NOMO-1 treated with DMSO at 0.1 percent for 48 hours (cell line): ENCODE data around the gene DCHS1.

Experiments used
- DNase-seq: peaks from one replicate; lab custom pipeline; 2025; ENCODE audit not compliant: unreplicated experiment; lab: John Stamatoyannopoulos, UW

DCHS1 gene

GRCh38 chr11:6646918-6647679 lies 8.5 kb downstream of the DCHS1 start:
- peak; percentile 85 for DNase-seq

- no peak for DNase-seq
Observed at GRCh38 chr11:6646576-6646917, 9.1 kb downstream of the DCHS1 start.

GRCh38 chr11:6646071-6646470 lies 9.5 kb downstream of the DCHS1 start:
- DNase-seq: no peak

- DNase-seq: no peak
Observed at GRCh38 chr11:6642957-6643356, 12.7 kb downstream of the DCHS1 start.

- DNase-seq: no peak
Observed at GRCh38 chr11:6640985-6641701, 14.5 kb downstream of the DCHS1 start.

GRCh38 chr11:6640036-6640984 lies 15.3 kb downstream of the DCHS1 start:
- DNase-seq: no peak

GRCh38 chr11:6638429-6638828 lies 17.2 kb downstream of the DCHS1 start:
- no peak for DNase-seq

GRCh38 chr11:6637871-6638270 lies 17.7 kb downstream of the DCHS1 start:
- no peak for DNase-seq

GRCh38 chr11:6636480-6636879 lies 19.1 kb downstream of the DCHS1 start:
- DNase-seq: no peak

GRCh38 chr11:6635082-6635932 lies 20.3 kb downstream of the DCHS1 start:
- peak; percentile 94 for DNase-seq

GRCh38 chr11:6634534-6634933 lies 21.1 kb downstream of the DCHS1 start:
- DNase-seq: no peak

GRCh38 chr11:6633422-6634408 lies 21.9 kb downstream of the DCHS1 start:
- no peak for DNase-seq

- DNase-seq: no peak
Observed at GRCh38 chr11:6632116-6633073, 23.2 kb downstream of the DCHS1 start.

- no peak for DNase-seq
Observed at GRCh38 chr11:6631361-6631890, 24.2 kb downstream of the DCHS1 start.

GRCh38 chr11:6630632-6631291 lies 24.8 kb downstream of the DCHS1 start:
- no peak for DNase-seq

GRCh38 chr11:6629892-6630631 lies 25.5 kb downstream of the DCHS1 start:
- no peak for DNase-seq

- no peak for DNase-seq
Observed at GRCh38 chr11:6629573-6629891, 26.1 kb downstream of the DCHS1 start.
